Stimulated activated naive B cell treated with anti-CD40 and anti-IgM and Interleukin-4, amounts not matched to agents 10 μg/mL and 1 μg/mL and 100 μg/mL, for 72 hours (primary cell): Measurements from ENCODE around the gene KRT4.

Source experiments
- ATAC-seq, 2 donors: fragments of 150-1000 bp; cut with Tn5 transposase; replicated peaks; 2 replicates each; pipeline ENCODE4 v1.10.0; 2021; ENCODE audit warnings: moderate library complexity in 1 of 2
- DNase-seq: peaks from one replicate; pipeline ENCODE4 v3.0.0; 2021
- H3K27ac Mint-ChIP-seq: one replicate; pipeline ENCODE4 v1.8.0; 2022; ENCODE audit warnings: mild to moderate bottlenecking, mixed read lengths
- H3K27me3 Mint-ChIP-seq, 2 donors: one replicate each; pipeline ENCODE4 v1.8.0; 2022; ENCODE audit warnings: mixed read lengths in 2 of 2
- H3K36me3 Mint-ChIP-seq, 2 donors: one replicate each; pipeline ENCODE4 v1.8.0; 2022; ENCODE audit warnings: mixed read lengths in 2 of 2, mild to moderate bottlenecking in 1 of 2
- H3K4me1 Mint-ChIP-seq, 2 donors: one replicate each; pipeline ENCODE4 v1.8.0; 2022; ENCODE audit warnings: mixed read lengths in 2 of 2, mild to moderate bottlenecking in 1 of 2
- H3K4me3 Mint-ChIP-seq, 2 donors: one replicate each; pipeline ENCODE4 v1.8.0; 2022; ENCODE audit warnings: mild to moderate bottlenecking in 2 of 2, mixed read lengths in 2 of 2, moderate library complexity in 1 of 2
- H3K9me3 Mint-ChIP-seq, 2 donors: one replicate each; pipeline ENCODE4 v1.8.0; 2022; ENCODE audit warnings: mixed read lengths in 2 of 2, mild to moderate bottlenecking in 1 of 2

KRT4 gene

DNA sequence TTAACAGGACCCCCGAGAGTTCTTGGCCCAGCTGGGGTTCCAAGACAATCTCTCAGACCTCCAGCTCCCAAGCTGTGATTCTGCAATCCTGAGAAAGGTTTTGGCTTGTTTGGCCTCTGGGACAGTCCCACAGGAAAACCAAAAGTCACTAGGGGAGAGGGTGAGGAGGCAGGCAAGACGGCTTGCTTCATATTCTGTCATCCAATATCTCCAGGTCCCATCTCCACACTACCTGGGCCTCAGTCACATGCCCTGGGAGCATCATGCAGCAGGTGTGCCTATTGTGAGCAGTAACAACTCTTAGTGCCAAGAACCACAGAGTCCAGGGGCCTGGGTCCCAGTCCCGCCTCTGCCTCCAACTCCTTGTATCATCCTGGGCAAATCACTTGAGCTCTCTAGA lies 18.5 kb upstream of the KRT4 start:
- peaks cover 27 to 31% of the 10 kb centered on the region in 2 donors for H3K27me3 Mint-ChIP-seq
- no peaks in the 10 kb centered on the region for H3K4me1 Mint-ChIP-seq
- no peak for DNase-seq
- ATAC-seq: no peak
- H3K27ac Mint-ChIP-seq: no peak overlapping the region
- no peaks in the 10 kb centered on the region for H3K36me3 Mint-ChIP-seq
- H3K4me3 Mint-ChIP-seq: no peak overlapping the region
- no peaks in the 10 kb centered on the region for H3K9me3 Mint-ChIP-seq

DNA sequence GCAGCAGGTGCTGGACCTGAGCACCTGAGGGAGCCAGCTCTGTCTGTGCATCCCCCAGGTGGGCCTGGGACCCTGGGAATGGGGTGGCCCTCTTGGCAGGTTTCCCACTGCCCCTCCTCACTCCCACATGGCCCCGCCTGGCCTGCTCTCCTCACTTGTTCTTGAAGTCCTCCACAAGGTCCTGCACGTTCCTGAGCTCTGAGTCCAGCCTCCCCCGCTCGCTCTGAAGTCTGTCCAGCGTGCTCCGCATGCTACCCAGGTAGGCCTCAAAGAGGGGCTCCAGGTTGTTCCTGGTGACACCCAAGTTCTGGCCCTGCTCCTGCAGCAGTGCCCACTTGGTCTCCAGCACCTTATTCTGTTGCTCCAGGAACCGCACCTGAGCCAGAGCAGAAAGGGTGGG lies 17.3 kb upstream of the KRT4 start:
- no peak overlapping the region for H3K4me3 Mint-ChIP-seq

DNA sequence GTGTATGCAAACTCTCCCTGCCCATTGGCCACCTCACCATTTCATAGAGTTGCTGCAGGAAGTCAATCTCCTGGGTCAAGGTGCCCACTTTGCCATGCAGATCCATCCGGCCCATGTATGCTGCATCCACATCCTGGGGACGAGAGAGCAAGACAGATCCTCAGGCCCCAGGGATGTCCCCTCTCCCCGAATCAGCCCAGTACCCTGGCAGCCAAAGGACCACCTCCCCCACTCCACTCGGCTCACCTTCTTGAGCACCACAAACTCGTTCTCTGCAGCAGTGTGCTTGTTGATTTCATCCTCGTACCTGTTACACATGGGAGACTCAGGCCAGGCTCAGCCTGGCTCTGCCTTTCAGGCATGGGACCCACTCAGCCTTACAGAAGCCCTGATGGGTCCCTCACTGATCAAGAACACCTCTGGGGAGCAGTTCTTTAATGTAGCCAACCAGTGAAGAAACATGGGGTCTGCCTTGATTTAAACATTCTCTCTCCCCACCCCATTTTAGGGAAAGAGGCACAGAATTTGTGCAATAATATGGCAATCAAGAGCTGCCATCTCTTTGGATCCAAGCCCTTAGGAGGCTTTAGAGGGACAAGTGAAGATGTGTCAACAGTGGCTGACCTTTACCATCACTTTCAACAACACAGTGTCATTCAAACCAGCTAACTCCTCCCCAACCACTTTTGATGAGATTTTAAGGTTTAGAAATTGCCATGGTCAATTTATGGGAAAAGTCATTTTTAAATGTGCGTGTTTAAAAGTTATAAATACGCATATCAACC lies 16.3 kb upstream of the KRT4 start:
- H3K27me3 Mint-ChIP-seq: peaks cover 25 to 30% of the 10 kb centered on the region in 2 donors
- H3K36me3 Mint-ChIP-seq: no peaks in the 10 kb centered on the region
- H3K9me3 Mint-ChIP-seq: no peaks in the 10 kb centered on the region
- no peak for DNase-seq
- no peaks in the 10 kb centered on the region for H3K4me1 Mint-ChIP-seq
- no peak for ATAC-seq
- H3K27ac Mint-ChIP-seq: no peak overlapping the region
- no peak overlapping the region for H3K4me3 Mint-ChIP-seq

More for the DNA sequence above, 17.3 kb upstream of the KRT4 start:
- Mint-ChIP-seq H3K27me3 (peaks cover 24 to 30% of the 10 kb centered on the region in 2 donors), H3K9me3 (no peaks in the 10 kb centered on the region), H3K4me1 (no peaks in the 10 kb centered on the region), H3K27ac (no peak overlapping the region), H3K36me3 (no peaks in the 10 kb centered on the region)
- DNase-seq: no peak
- no peak for ATAC-seq

DNA sequence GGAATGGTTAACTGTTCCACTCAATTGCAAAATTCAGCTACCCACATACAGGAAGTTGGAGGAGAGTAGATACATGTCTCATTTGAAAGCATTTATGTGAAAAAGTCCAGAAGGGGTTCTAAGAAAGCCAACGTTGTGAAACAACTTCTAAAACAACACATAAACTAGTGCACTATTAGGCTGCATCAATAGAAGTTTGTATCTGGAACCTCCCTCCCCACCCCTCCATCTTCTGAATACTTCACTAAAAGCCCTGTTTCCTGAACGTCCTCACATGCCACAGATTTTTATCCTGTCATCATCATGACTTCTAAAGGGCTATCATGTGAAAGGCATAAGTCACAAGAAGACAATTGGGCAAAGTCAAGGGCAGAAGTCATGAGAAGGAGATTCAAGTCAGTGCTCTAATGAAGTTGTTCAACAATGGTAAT lies 14.7 kb upstream of the KRT4 start:
- Mint-ChIP-seq H3K27me3 (peaks cover 29 to 35% of the 10 kb centered on the region in 2 donors), H3K27ac (no peak overlapping the region), H3K36me3 (no peaks in the 10 kb centered on the region), H3K9me3 (no peaks in the 10 kb centered on the region), H3K4me3 (no peak overlapping the region), H3K4me1 (no peaks in the 10 kb centered on the region)
- no peak for DNase-seq
- ATAC-seq: no peak

DNA sequence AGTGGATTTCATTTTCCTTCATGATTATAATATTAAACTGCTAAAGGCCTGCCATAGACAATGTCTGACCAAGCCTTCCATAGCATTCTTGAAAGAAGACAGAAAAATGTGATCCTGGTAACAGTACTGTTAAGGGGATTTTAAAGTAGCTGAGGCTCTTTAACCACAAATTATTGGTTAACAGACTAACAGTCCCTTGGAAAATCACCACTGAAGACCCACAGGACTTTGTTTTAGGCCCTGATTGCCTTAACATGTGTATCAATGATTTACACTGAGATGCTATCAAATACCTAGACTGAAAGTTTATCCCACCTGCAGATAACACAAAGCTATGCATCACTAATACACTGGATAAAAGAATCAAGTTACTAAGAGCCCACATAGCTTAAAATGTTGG lies 14.2 kb upstream of the KRT4 start:
- Mint-ChIP-seq H3K4me1 (no peaks in the 10 kb centered on the region), H3K9me3 (no peaks in the 10 kb centered on the region), H3K27me3 (peaks cover 31 to 40% of the 10 kb centered on the region in 2 donors), H3K36me3 (no peaks in the 10 kb centered on the region), H3K27ac (no peak overlapping the region), H3K4me3 (no peak overlapping the region)
- DNase-seq (no peak), ATAC-seq (no peak)

DNA sequence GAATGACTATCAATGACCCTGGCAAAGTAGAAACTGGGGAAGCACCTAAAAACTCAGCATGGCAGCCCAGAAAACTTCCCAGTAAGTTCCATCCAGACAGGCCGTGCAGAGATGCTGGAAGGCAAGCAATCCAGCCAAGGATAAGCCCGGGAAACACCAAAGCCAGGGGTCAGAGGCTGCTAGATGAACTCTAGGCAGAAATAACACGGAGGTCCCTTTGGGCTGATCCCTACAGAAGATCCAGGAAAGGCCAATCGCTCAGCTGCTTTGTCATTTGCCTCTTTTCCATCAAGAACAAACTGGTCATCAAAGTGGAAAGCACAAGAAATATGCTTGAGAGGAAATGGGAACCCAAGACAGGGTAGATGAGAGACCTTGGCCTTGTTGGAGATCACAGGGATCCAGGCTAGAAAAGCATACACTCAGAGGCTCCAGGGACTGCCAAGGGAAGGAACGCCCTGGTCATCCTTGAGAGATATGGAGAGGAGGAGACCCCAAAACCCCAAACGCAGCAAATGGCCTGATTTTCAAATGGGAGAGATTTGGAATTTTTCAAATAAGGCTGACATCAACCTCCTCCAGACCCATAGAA lies 13.7 kb upstream of the KRT4 start:
- Mint-ChIP-seq H3K27ac (no peak overlapping the region), H3K27me3 (peaks cover 29 to 45% of the 10 kb centered on the region in 2 donors), H3K36me3 (no peaks in the 10 kb centered on the region), H3K4me3 (no peak overlapping the region), H3K9me3 (no peaks in the 10 kb centered on the region), H3K4me1 (no peaks in the 10 kb centered on the region)
- ATAC-seq (no peak), DNase-seq (no peak)

DNA sequence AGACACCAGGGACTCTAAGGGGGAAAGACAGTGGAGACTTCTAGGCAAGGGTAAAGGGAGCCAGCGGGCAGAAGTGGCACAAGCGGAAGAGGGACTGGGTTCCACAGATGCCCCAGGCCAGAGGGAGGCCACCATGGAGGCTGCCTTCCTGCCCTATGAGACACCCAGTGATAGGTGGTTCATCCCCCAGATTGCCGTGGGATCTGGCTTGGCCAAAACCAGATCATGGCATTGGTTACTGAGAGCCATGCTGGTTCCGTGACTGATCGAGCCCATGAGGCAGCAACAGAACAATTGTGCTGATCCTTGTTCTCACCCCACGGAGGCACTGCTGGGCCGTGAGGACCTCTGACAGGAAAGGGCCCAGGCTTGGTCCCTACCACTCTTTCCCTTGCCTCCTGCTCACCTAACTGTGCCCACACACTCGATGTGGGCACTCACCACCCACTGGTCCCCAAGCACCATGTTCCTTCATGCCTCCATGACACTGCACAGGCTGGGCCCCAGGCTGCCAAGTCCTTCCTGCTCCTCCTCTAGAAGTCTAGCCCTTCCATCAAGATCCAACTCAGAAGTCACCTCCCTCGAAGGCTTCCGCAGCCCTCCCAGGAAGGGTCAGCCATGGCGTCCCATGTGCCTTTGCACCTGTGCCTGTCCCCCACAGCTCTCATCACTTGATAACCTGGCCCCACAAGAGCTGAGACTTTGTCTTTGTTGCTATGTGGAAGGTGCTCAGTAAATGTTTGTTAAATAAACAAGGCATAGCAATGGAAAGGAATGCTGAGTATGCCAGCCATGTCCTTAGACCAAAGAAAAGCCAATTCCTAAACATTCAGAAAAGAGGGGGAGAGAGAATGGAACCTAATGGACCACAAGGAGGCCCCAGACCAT lies 12.9 kb upstream of the KRT4 start:
- Mint-ChIP-seq H3K27me3 (peaks cover 29 to 46% of the 10 kb centered on the region in 2 donors), H3K27ac (no peak overlapping the region), H3K4me3 (no peak overlapping the region), H3K9me3 (no peaks in the 10 kb centered on the region), H3K36me3 (no peaks in the 10 kb centered on the region), H3K4me1 (no peaks in the 10 kb centered on the region)
- DNase-seq (no peak), ATAC-seq (no peak)

DNA sequence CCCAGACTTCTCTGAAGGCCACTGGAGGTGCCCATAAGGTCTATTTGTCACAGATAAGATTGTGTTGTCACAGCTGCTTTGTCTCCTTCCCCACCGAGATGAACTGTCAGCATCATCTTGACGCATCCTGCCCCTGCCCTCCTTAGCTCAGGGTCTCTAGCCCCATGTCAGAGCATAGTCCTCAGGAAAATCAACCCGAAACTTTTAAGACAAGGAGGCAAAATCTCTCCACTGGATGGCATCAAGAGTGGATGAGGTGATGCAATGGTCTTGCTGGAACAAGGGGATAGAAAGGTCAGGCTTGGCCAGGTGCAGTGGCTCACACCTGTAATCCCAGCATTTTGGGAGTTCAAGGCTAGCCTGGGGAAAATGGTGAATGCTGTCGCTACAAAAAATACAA lies 12.0 kb upstream of the KRT4 start:
- H3K9me3 Mint-ChIP-seq: no peaks in the 10 kb centered on the region
- ATAC-seq (no peak), DNase-seq (no peak)
- H3K36me3 Mint-ChIP-seq: no peaks in the 10 kb centered on the region
- H3K4me3 Mint-ChIP-seq: no peak overlapping the region
- peaks cover 33 to 46% of the 10 kb centered on the region in 2 donors for H3K27me3 Mint-ChIP-seq
- H3K4me1 Mint-ChIP-seq: no peaks in the 10 kb centered on the region
- H3K27ac Mint-ChIP-seq: no peak overlapping the region

DNA sequence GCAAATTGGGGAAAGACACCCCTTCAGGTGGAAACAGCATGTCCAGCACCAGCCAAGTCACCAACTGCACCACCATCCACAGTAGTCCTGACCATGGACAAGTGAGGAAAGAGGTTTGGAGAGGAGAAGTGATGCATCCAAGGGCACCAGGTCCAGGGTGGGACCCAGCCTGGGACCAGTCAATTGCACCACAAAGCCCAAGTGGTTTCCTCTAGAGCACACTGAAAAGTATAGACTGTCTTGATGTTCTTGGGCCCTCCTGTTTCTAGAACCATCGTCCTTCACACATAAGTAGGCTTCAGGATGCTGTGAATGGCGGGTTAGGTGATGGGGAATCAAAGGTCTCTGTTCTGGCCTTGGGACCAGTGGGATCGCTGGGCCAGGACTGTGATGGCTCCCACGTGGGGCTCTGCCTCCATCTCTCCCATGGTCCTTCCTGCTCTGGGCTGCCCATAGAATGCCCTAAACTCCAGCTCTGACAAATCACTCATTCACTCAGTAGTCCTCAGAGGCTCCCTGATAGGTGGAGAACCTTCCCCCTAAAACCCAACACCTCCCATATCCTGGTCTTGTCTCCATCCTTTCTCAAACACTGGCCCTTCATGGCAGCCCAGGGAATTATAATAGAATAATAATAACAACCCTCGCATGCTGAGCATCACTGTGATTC lies 11.0 kb upstream of the KRT4 start:
- H3K36me3 Mint-ChIP-seq: no peaks in the 10 kb centered on the region
- H3K27ac Mint-ChIP-seq: no peak overlapping the region
- DNase-seq: no peak
- H3K4me1 Mint-ChIP-seq: no peaks in the 10 kb centered on the region
- no peak for ATAC-seq
- no peaks in the 10 kb centered on the region for H3K9me3 Mint-ChIP-seq
- H3K4me3 Mint-ChIP-seq: no peak overlapping the region
- peaks cover 35 to 50% of the 10 kb centered on the region in 2 donors for H3K27me3 Mint-ChIP-seq

DNA sequence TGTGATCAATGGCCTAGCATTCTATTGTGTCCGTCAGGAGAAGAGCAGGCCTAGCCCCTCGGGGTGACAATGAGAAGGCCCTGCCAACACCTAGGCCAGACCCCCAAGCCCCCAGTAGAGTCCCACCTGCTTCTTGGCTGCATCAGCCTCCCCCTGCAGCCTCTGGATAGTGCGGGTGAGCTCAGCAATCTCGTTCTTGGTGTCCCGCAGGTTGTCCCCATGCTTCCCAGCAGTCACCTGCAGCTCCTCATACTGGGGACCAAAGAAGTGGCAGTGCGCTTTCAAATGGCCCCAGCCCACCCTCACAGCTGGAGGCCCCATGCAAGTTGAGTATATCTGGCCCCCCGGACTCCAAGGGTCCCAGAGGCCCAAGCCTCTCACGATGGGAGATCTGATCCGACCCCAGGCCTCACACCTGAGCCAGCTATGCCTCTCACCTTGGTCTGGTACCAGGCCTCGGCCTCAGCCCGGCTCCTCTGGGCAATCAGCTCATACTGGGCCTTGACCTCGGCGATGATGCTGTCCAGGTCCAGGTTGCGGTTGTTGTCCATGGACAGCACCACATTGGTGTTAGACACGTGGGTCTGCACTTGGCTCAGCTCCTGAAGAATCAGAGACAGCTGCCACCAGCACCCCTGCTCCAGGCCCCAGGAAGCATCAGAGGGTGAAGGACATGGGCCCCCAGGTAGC lies 10.0 kb upstream of the KRT4 start:
- no peaks in the 10 kb centered on the region for H3K36me3 Mint-ChIP-seq
- H3K9me3 Mint-ChIP-seq: no peaks in the 10 kb centered on the region
- ATAC-seq (no peak), DNase-seq (no peak)
- no peaks in the 10 kb centered on the region for H3K4me1 Mint-ChIP-seq
- no peak overlapping the region for H3K4me3 Mint-ChIP-seq
- no peak overlapping the region for H3K27ac Mint-ChIP-seq
- peaks cover 34 to 44% of the 10 kb centered on the region in 2 donors for H3K27me3 Mint-ChIP-seq

DNA sequence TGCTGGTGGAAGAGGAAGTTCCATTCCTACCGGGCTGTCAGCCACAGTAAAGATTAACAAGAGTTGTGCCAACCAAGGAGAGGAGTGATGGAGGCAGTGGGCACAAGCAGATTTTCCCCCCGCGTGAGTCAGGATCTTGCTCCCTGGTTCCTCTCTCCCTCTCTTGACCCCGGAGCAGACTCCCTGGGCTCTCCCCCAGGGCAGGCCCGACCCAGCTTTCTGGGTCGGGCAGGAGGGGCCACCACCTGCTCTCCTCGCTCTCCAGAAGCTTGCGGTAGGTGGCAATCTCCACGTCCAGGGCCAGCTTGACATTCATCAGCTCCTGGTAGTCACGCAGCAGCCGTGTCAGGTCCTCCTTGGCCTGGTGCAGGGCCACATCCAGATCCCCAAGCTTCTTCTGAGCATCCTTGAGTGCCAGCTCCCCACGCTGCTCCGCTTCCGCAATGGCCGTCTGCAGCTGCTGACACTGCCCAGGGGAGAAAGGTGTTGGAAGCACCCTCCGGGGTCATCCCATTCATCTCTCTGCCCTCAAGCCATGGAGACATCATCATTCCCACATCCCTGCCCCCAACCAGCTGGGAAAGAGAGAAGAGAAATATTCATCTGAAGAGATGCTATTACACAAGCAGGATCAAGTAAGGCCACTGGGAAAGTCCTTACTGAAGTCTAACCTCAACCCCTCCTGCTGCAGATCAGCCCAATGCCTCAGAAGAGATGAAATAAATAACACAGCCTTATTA lies 9.0 kb upstream of the KRT4 start:
- no peaks in the 10 kb centered on the region for H3K4me1 Mint-ChIP-seq
- no peak overlapping the region for H3K27ac Mint-ChIP-seq

DNA sequence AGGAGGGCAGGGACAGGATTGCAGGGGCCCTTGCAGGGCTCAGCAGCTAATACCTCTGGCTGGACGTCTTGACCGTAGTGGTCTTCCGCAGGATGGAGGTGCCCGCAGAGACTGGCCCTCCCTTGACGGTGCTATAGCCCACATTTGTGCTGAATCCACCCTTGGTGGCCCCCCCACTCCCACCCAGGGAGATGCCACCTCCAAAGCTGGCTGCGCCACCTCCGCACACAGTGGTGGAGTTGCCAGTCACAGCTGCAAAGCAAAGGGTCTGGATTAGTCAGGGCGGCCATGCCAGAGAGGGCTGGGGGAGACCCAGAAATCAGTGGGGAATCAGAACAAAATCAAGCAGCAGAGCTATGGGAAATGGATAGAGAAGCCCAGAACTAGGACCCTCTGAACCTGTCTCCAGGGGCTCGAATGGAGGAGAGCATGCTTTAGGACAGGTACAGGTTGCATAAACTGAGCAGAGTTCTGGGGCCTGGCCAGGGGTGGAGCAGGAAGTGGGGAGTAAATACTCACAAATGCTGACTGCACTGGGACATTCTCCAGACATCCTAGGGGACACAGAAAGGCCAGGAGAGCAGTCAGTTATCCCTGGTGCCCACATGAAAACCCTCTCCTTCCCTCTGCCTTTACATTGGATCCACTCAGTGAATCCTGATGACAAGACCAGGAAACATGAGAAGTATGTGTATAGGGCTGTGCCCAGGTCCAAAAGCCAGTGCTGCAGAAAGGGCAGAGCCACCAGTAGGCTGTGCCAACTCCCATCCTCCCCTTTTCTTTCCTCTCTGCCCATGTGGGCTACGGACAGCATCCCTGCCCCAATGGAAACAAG lies 8.1 kb upstream of the KRT4 start:
- Mint-ChIP-seq H3K36me3 (no peaks in the 10 kb centered on the region), H3K4me1 (no peaks in the 10 kb centered on the region), H3K27me3 (peaks cover 37 to 38% of the 10 kb centered on the region in 2 donors), H3K9me3 (no peaks in the 10 kb centered on the region), H3K27ac (no peak overlapping the region), H3K4me3 (no peak overlapping the region)
- DNase-seq: no peak
- no peak for ATAC-seq

More for the DNA sequence above, 9.0 kb upstream of the KRT4 start:
- H3K36me3 Mint-ChIP-seq: no peaks in the 10 kb centered on the region
- no peak for ATAC-seq
- no peaks in the 10 kb centered on the region for H3K9me3 Mint-ChIP-seq
- DNase-seq: no peak
- H3K27me3 Mint-ChIP-seq: peaks cover 39 to 43% of the 10 kb centered on the region in 2 donors
- no peak overlapping the region for H3K4me3 Mint-ChIP-seq
